ENCODE data around the gene MROH2A. TPM values are rescaled to one million over a fixed set of nuclear protein-coding genes. Genes with fewer than 3 reads are reported as not detected.

MROH2A gene
- total RNA-seq, 1 donor from 2014 or later = not detected

GRCh38 chr2:233761040-233761769 is 16.9 kb upstream of the MROH2A start:
- Mint-ChIP-seq H3K27ac (no peak overlapping the region), H3K27me3 (peaks cover 19% of the 10 kb centered on the region), H3K9me3 (peaks cover 10% of the 10 kb centered on the region), H3K36me3 (no peaks in the 10 kb centered on the region), H3K4me3 (no peak overlapping the region), H3K4me1 (ENCODE audit: unreplicated experiment) (no peaks in the 10 kb centered on the region)
- DNase-seq (ENCODE audit: extremely low spot score, unreplicated experiment) = no peak
- TF ChIP-seq, protein P1, sequence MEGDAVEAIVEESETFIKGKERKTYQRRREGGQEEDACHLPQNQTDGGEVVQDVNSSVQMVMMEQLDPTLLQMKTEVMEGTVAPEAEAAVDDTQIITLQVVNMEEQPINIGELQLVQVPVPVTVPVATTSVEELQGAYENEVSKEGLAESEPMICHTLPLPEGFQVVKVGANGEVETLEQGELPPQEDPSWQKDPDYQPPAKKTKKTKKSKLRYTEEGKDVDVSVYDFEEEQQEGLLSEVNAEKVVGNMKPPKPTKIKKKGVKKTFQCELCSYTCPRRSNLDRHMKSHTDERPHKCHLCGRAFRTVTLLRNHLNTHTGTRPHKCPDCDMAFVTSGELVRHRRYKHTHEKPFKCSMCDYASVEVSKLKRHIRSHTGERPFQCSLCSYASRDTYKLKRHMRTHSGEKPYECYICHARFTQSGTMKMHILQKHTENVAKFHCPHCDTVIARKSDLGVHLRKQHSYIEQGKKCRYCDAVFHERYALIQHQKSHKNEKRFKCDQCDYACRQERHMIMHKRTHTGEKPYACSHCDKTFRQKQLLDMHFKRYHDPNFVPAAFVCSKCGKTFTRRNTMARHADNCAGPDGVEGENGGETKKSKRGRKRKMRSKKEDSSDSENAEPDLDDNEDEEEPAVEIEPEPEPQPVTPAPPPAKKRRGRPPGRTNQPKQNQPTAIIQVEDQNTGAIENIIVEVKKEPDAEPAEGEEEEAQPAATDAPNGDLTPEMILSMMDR (conservative IDR thresholded peaks at IDR 0.05) = no peak

DNA sequence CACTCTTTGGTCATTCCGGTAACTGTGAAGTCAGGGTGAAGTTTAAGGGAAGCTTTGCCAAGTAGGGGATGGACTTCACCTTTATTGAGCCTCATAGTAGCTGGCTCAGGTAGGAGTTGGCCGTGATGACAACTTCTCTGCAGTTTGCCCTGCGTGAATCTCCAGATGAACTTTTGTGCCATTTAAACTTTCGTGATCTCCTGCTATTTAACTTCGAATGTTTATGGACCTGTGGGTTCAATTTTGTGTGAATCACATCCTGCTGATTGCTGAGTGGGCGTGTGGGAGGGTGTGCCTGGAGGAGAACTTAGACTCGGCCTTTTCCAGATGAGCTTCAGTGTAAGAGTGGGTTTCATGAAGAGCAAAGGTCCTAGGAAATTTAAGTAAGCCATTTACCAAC is 13.9 kb upstream of the MROH2A start:
- no peak for DNase-seq (ENCODE audit: extremely low spot score, unreplicated experiment)
- Mint-ChIP-seq H3K4me3 (no peak overlapping the region), H3K9me3 (no peaks in the 10 kb centered on the region), H3K27me3 (peaks cover 25% of the 10 kb centered on the region), H3K36me3 (no peaks in the 10 kb centered on the region), H3K27ac (no peak overlapping the region), H3K4me1 (ENCODE audit: unreplicated experiment) (no peaks in the 10 kb centered on the region)
- TF ChIP-seq, protein P1 (conservative IDR thresholded peaks at IDR 0.05) = no peak

DNA sequence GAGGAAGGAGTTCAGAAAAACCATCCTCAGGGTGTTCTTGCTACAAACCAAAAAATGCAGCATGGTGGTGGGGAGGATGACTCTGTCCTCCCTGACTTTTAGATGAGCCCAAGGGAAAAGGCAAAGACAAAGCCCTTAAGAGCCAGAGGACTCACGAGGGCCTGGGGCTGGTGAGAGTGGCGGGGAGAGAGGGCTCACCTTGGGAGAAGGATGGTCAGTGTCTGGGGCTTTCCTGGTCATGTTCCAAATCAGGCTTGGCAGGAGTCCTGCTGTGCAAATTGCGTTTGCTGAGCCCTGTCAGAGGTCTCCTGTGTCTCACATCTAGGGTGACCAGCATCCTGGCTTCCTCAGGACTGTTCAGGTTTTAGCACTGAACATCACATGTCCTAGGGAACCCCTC is 13.4 kb upstream of the MROH2A start:
- TF ChIP-seq, protein P1 (conservative IDR thresholded peaks at IDR 0.05) = no peak
- DNase-seq (ENCODE audit: extremely low spot score, unreplicated experiment) = no peak
- Mint-ChIP-seq H3K27ac (no peak overlapping the region), H3K9me3 (no peaks in the 10 kb centered on the region), H3K4me3 (no peak overlapping the region), H3K27me3 (peaks cover 27% of the 10 kb centered on the region), H3K4me1 (ENCODE audit: unreplicated experiment) (no peaks in the 10 kb centered on the region), H3K36me3 (no peaks in the 10 kb centered on the region)

GRCh38 chr2:233766416-233766815 is 11.7 kb upstream of the MROH2A start:
- TF ChIP-seq, protein P1 (conservative IDR thresholded peaks at IDR 0.05) = no peak
- Mint-ChIP-seq H3K4me1 (ENCODE audit: unreplicated experiment) (no peaks in the 10 kb centered on the region), H3K27me3 (peaks cover 33% of the 10 kb centered on the region), H3K4me3 (no peak overlapping the region), H3K36me3 (no peaks in the 10 kb centered on the region), H3K27ac (no peak overlapping the region), H3K9me3 (no peaks in the 10 kb centered on the region)
- no peak for DNase-seq (ENCODE audit: extremely low spot score, unreplicated experiment)

DNA sequence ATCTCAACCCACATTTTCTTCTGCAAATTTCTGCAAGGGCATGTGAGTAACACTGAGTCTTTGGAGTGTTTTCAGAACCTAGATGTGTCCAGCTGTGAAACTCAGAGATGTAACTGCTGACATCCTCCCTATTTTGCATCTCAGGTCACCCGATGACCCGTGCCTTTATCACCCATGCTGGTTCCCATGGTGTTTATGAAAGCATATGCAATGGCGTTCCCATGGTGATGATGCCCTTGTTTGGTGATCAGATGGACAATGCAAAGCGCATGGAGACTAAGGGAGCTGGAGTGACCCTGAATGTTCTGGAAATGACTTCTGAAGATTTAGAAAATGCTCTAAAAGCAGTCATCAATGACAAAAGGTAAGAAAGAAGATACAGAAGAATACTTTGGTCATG is 10.1 kb upstream of the MROH2A start:
- Mint-ChIP-seq H3K4me3 (no peak overlapping the region), H3K9me3 (no peaks in the 10 kb centered on the region), H3K27ac (no peak overlapping the region), H3K4me1 (ENCODE audit: unreplicated experiment) (no peaks in the 10 kb centered on the region), H3K27me3 (peaks cover 33% of the 10 kb centered on the region), H3K36me3 (no peaks in the 10 kb centered on the region)
- no peak for DNase-seq (ENCODE audit: extremely low spot score, unreplicated experiment)
- TF ChIP-seq, protein P1 (conservative IDR thresholded peaks at IDR 0.05) = no peak
